Measurements from ENCODE around the gene TCTN2. TPM values are rescaled to one million over a fixed set of nuclear protein-coding genes. Genes with fewer than 3 reads are reported as not detected.

Gene TCTN2
- total and polyA plus RNA-seq, 11 donors, result 1.3 to 5.7 (median 4.5) TPM

DNA sequence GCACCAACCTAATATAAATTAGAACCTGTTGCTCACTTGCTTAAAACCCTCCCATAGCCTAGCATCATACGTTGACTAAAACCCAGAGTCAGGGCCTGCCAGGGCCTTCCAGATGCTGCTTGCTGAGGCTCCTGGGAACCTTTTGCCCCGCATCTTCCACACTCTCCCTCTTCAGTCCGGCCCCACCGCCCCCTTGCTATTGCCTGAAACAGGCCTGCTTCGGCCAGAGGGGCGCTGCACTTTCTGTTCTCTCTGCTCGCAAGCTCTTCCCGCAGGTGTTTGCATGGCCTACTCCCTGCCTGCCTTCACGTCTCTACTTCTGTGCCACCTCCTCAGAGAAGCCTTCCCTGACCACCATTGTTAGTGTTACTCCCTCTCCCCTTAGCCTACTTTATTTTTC lies 13.7 kb upstream of the TCTN2 start:
- peaks cover 0 to 81% (median 70%) of the 10 kb centered on the region in 9 donors for H3K36me3 ChIP-seq
- 90 to 93% (median 91%) methylated on average over 9 of the region's 9 CpGs for WGBS, 4 donors
- intact Hi-C loops (cut with DNase I), result loop anchor here in 1 of 10 donors (10.0 kb wide), 1 partner anchor 318 kb away; the partner anchor contains the start of genes CCDC92 and ZNF664
- TF ChIP-seq POLR2A (IDR thresholded peaks at IDR 0.05), result no peak
- TF ChIP-seq, protein P1, sequence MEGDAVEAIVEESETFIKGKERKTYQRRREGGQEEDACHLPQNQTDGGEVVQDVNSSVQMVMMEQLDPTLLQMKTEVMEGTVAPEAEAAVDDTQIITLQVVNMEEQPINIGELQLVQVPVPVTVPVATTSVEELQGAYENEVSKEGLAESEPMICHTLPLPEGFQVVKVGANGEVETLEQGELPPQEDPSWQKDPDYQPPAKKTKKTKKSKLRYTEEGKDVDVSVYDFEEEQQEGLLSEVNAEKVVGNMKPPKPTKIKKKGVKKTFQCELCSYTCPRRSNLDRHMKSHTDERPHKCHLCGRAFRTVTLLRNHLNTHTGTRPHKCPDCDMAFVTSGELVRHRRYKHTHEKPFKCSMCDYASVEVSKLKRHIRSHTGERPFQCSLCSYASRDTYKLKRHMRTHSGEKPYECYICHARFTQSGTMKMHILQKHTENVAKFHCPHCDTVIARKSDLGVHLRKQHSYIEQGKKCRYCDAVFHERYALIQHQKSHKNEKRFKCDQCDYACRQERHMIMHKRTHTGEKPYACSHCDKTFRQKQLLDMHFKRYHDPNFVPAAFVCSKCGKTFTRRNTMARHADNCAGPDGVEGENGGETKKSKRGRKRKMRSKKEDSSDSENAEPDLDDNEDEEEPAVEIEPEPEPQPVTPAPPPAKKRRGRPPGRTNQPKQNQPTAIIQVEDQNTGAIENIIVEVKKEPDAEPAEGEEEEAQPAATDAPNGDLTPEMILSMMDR (IDR thresholded peaks at IDR 0.05), result no peak
- no peak overlapping the region for H3K27ac ChIP-seq
- DNase-seq (no peak), ATAC-seq (no peak)
- H3K9me3 ChIP-seq, result no peaks in the 10 kb centered on the region
- no peaks in the 10 kb centered on the region for H3K27me3 ChIP-seq
- H3K4me3 ChIP-seq, result no peak overlapping the region
- H3K4me1 ChIP-seq, result peaks cover 0 to 25% (median 1%) of the 10 kb centered on the region in 12 donors

GRCh38 chr12:123659996-123660727 lies 10.8 kb upstream of the TCTN2 start:
- no peaks in the 10 kb centered on the region for H3K27me3 ChIP-seq
- H3K4me3 ChIP-seq, result no peak overlapping the region
- WGBS, 4 donors, result 86 to 90% (median 88%) methylated on average over 5 of the region's 5 CpGs
- H3K9me3 ChIP-seq, result no peaks in the 10 kb centered on the region
- TF ChIP-seq, protein P1 (IDR thresholded peaks at IDR 0.05), result no peak
- no peak for TF ChIP-seq POLR2A (IDR thresholded peaks at IDR 0.05)
- peaks cover 0 to 69% (median 61%) of the 10 kb centered on the region in 9 donors for H3K36me3 ChIP-seq
- DNase-seq, result no peak
- peaks cover 0 to 25% (median under 1%) of the 10 kb centered on the region in 12 donors for H3K4me1 ChIP-seq
- peak overlapping the region in 1 of 12 donors; percentile 79 for H3K27ac ChIP-seq
- no peak for ATAC-seq
- intact Hi-C loops (cut with DNase I), result loop anchor here in 1 of 10 donors (10.0 kb wide), 1 partner anchor 315 kb away; the partner anchor contains the start of genes CCDC92 and ZNF664

- Histone ChIP-seq H3K36me3 (peaks cover 0 to 9% (median 2%) of the 10 kb centered on the region in 9 donors), H3K27ac (no peak overlapping the region), H3K9me3 (no peaks in the 10 kb centered on the region), H3K4me3 (no peak overlapping the region), H3K4me1 (peaks cover 0 to 14% (median 9%) of the 10 kb centered on the region in 12 donors), H3K27me3 (no peaks in the 10 kb centered on the region)
- ATAC-seq, result no peak
- TF ChIP-seq POLR2A (IDR thresholded peaks at IDR 0.05), result no peak
- TF ChIP-seq, protein P1 (IDR thresholded peaks at IDR 0.05), result no peak
- intact Hi-C loops (cut with DNase I), result no loop called here
- WGBS, 4 donors, result 83 to 85% (median 84%) methylated on average over 8 of the region's 8 CpGs
- no peak for DNase-seq
Measured at GRCh38 chr12:123667771-123668170, 3.1 kb upstream of the TCTN2 start.

DNA sequence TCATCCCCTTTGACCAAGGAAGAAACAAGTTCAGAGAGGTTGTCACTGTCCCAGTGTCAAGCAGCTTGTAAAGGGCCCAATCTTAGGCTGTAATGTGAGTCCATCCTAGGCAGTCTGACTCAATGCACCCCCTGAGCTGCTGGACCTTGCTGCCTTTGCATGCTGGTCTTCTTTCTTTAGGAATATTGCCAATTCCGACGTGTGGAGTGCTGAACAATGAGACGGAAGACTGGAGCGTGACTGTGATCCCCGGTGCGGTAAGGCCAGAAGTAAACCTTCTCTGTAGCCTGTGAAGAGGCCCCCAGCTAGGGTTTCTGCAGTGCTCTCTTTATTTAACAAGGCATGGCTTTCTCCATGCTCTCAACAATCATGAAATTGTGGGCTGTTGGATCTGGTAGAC lies 963 bp downstream of the TCTN2 start:
- Histone ChIP-seq H3K4me1 (peaks cover 0 to 14% (median 9%) of the 10 kb centered on the region in 12 donors), H3K36me3 (peaks cover 0 to 32% (median 14%) of the 10 kb centered on the region in 9 donors), H3K4me3 (peak overlapping the region in 9 of 12 donors; percentile 74 to 97 (median 94)), H3K9me3 (no peaks in the 10 kb centered on the region), H3K27ac (no peak overlapping the region), H3K27me3 (no peaks in the 10 kb centered on the region)
- no peak for DNase-seq
- ATAC-seq, result no peak
- TF ChIP-seq, protein P1 (IDR thresholded peaks at IDR 0.05), result no peak
- no peak for TF ChIP-seq POLR2A (IDR thresholded peaks at IDR 0.05)
- WGBS, 4 donors, result 73 to 78% (median 75%) methylated on average over 6 of the region's 6 CpGs
- intact Hi-C loops (cut with DNase I), result no loop called here

All from heart left ventricle (tissue), 16 donors.